ENCODE measurements around the gene WWOX. TPM values are rescaled to one million over a fixed set of nuclear protein-coding genes. Genes with fewer than 3 reads are reported as not detected.

The WWOX gene
- total RNA-seq, 2 experiments from 2014 or later = 19.1 to 23.7 TPM

GRCh38 chr16:78431701-78432100, 332.2 kb downstream of the WWOX start:
- Mint-ChIP-seq H3K4me3 (no peak overlapping the region), H3K27me3 (no peaks in the 10 kb centered on the region), H3K36me3 (ENCODE audit: low read depth) (peaks cover 35% of the 10 kb centered on the region), H3K9me3 (peaks cover 3% of the 10 kb centered on the region), H3K27ac (no peak overlapping the region), H3K4me1 (ENCODE audit: low read depth) (no peaks in the 10 kb centered on the region)
- DNase-seq = no peak
- ATAC-seq = no peak
- TF ChIP-seq CTCF (IDR thresholded peaks at IDR 0.05) = no peak
- intact Hi-C loops (cut with micrococcal nuclease) = no loop called here
- CTCF ChIA-PET = no interaction called here
- POLR2A ChIA-PET = no interaction called here

- ChIA-PET CTCF (no interaction called here), POLR2A (no interaction called here)
- no peak for TF ChIP-seq CTCF (IDR thresholded peaks at IDR 0.05)
- no peak for DNase-seq
- H3K4me1 Mint-ChIP-seq (ENCODE audit: low read depth) = no peaks in the 10 kb centered on the region
- H3K36me3 Mint-ChIP-seq (ENCODE audit: low read depth) = peaks cover 32% of the 10 kb centered on the region
- intact Hi-C loops (cut with micrococcal nuclease) = no loop called here
- ATAC-seq = no peak
- no peak overlapping the region for H3K27ac Mint-ChIP-seq
- H3K4me3 Mint-ChIP-seq = no peak overlapping the region
- peaks cover 3% of the 10 kb centered on the region for H3K9me3 Mint-ChIP-seq
- H3K27me3 Mint-ChIP-seq = no peaks in the 10 kb centered on the region
Observed at GRCh38 chr16:78432451-78432850, 333.0 kb downstream of the WWOX start.

GRCh38 chr16:78433116-78433515, 333.7 kb downstream of the WWOX start:
- Mint-ChIP-seq H3K4me3 (no peak overlapping the region), H3K27ac (no peak overlapping the region), H3K36me3 (ENCODE audit: low read depth) (peaks cover 32% of the 10 kb centered on the region), H3K27me3 (no peaks in the 10 kb centered on the region), H3K9me3 (peaks cover 3% of the 10 kb centered on the region), H3K4me1 (ENCODE audit: low read depth) (no peaks in the 10 kb centered on the region)
- no peak for TF ChIP-seq CTCF (IDR thresholded peaks at IDR 0.05)
- CTCF ChIA-PET = no interaction called here
- ATAC-seq (no peak), DNase-seq (no peak)
- intact Hi-C loops (cut with micrococcal nuclease) = no loop called here
- POLR2A ChIA-PET = no interaction called here

- intact Hi-C loops (cut with micrococcal nuclease) = no loop called here
- H3K9me3 Mint-ChIP-seq = peaks cover 3% of the 10 kb centered on the region
- TF ChIP-seq CTCF (IDR thresholded peaks at IDR 0.05) = no peak
- DNase-seq (no peak), ATAC-seq (no peak)
- POLR2A ChIA-PET = no interaction called here
- no peak overlapping the region for H3K4me3 Mint-ChIP-seq
- no peaks in the 10 kb centered on the region for H3K4me1 Mint-ChIP-seq (ENCODE audit: low read depth)
- CTCF ChIA-PET = no interaction called here
- H3K36me3 Mint-ChIP-seq (ENCODE audit: low read depth) = peaks cover 27% of the 10 kb centered on the region
- no peaks in the 10 kb centered on the region for H3K27me3 Mint-ChIP-seq
- H3K27ac Mint-ChIP-seq = no peak overlapping the region
Observed at GRCh38 chr16:78434401-78434800, 334.9 kb downstream of the WWOX start.

- POLR2A ChIA-PET = no interaction called here
- TF ChIP-seq CTCF (IDR thresholded peaks at IDR 0.05) = no peak
- Mint-ChIP-seq H3K4me1 (ENCODE audit: low read depth) (no peaks in the 10 kb centered on the region), H3K27me3 (no peaks in the 10 kb centered on the region), H3K9me3 (no peaks in the 10 kb centered on the region), H3K36me3 (ENCODE audit: low read depth) (peaks cover 21% of the 10 kb centered on the region), H3K27ac (no peak overlapping the region), H3K4me3 (no peak overlapping the region)
- intact Hi-C loops (cut with micrococcal nuclease) = no loop called here
- ATAC-seq (no peak), DNase-seq (no peak)
- CTCF ChIA-PET = no interaction called here
Observed at GRCh38 chr16:78435260-78435659, 335.8 kb downstream of the WWOX start.

Data from activated CD8-positive, alpha-beta T cell treated with anti-CD3 and anti-CD28 coated beads for 36 hours (primary cell).